DOHH2 (cell line): ENCODE data around the gene PRKAR2B.

Experiments used
- EZH2phosphoT487 ChIP-seq: fragments of 200-600 bp; sonication (generic); IDR thresholded peaks from 2 replicates; pipeline ENCODE4 v1.6.1; 2017; ENCODE audit warnings: borderline replicate concordance, mild to moderate bottlenecking, antibody characterized with exemption, low read length, moderate library complexity, mixed read lengths
- TF ChIP-seq, protein P1 (sequence below): fragments of 200-600 bp; sonication (generic); IDR thresholded peaks from one replicate; pipeline ENCODE4 v1.5.1; 2014; ENCODE audit warnings: antibody characterized with exemption, mild to moderate bottlenecking, low read depth, low read length; ENCODE audit not compliant: poor library complexity, severe bottlenecking

DNA sequence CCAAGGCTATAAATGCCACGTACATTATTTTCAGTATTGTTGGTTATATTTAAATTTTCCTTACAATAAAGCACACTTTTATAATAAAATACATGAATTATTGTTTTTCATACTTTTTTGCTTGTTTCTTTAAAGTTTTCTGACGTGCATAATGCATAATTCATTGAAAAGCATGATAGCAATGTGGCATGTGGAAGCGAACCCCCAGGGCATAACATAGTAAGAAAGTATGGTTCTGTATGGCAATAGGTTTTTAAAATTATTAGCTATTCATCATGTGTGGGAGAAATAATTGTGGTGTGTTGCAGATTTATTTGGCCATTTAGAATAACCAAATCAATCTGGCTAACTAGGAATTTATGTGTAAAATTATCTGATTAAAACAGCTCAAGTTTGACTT, 116.9 kb downstream of the PRKAR2B start:
- TF ChIP-seq, protein P1, sequence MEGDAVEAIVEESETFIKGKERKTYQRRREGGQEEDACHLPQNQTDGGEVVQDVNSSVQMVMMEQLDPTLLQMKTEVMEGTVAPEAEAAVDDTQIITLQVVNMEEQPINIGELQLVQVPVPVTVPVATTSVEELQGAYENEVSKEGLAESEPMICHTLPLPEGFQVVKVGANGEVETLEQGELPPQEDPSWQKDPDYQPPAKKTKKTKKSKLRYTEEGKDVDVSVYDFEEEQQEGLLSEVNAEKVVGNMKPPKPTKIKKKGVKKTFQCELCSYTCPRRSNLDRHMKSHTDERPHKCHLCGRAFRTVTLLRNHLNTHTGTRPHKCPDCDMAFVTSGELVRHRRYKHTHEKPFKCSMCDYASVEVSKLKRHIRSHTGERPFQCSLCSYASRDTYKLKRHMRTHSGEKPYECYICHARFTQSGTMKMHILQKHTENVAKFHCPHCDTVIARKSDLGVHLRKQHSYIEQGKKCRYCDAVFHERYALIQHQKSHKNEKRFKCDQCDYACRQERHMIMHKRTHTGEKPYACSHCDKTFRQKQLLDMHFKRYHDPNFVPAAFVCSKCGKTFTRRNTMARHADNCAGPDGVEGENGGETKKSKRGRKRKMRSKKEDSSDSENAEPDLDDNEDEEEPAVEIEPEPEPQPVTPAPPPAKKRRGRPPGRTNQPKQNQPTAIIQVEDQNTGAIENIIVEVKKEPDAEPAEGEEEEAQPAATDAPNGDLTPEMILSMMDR, result no peak
- no peak for TF ChIP-seq EZH2phosphoT487
